K562 (cell line): ENCODE data around the gene FAM222A. TPM values are rescaled to one million over a fixed set of nuclear protein-coding genes. Genes with fewer than 3 reads are reported as not detected.
A peak's percentile ranks its signal among the peaks of the same experiment; 100 is the strongest.

Experiments
- ATAC-seq: fragments of 200-7000 bp; cut with Tn5 transposase; 3 replicates; pipeline ENCODE4 v1.9.1; 2020; ENCODE audit warnings: moderate library complexity
- BruUV-seq: library from RNA; stranded (reverse); fragments of 400-500 nt; replicated peaks from 2 replicates; lab custom pipeline; 2021; lab: Mats Ljungman, UMichigan
- CTCF ChIA-PET: fragments of 300-600 bp; formaldehyde crosslinking; extraction: SDS; loops from one replicate; lab custom pipeline; 2021; ENCODE audit warnings: low intra/inter-chr PET ratio; lab: Yijun Ruan, JAX
- POLR2A ChIA-PET: fragments of 300-600, 350-650 bp; sonication (Branson Sonifier 250); formaldehyde crosslinking; extraction: SDS; loops from one replicate; lab custom pipeline; 2021; ENCODE audit warnings: antibody characterized with exemption, inconsistent platforms; lab: Yijun Ruan, JAX
- DNase-seq, 4 experiments: peaks; one replicate each; pipeline versions ENCODE4 v3.0.0 to v3.0.0-alpha.2; 2011 to 2018; ENCODE audit warnings: low spot score in 3 of 4, mixed read lengths in 3 of 4; ENCODE audit errors: extremely low read depth in 1 of 4
- FAIRE-seq: peaks from 2 replicates; lab custom pipeline; 2011; peaks lifted over from hg19 to GRCh38; lab: Jason Lieb, UNC
- H2AFZ ChIP-seq: 2 replicates; pipeline ENCODE4 v1.6.0; 2011; ENCODE audit warnings: low read depth, low read length, control low read depth, inconsistent platforms
- H3K27ac ChIP-seq: fragments of 200-600 bp; 3 replicates; pipeline ENCODE4 v1.8.0; 2011; ENCODE audit warnings: low read depth, mild to moderate bottlenecking, control low read depth, inconsistent platforms, low read length, moderate library complexity, mixed read lengths; ENCODE audit errors: extremely low read depth
- H3K27me3 ChIP-seq, 2 experiments: fragments of 300-600 bp in 1 of 2; 2 replicates in 1 of 2; 3 replicates in 1 of 2; pipeline versions ENCODE4 v1.6.0 to v1.8.0; 2011; ENCODE audit warnings: inconsistent platforms in 2 of 2, low read length in 2 of 2, mild to moderate bottlenecking in 1 of 2, mixed read lengths in 1 of 2, moderate library complexity in 1 of 2; ENCODE audit not compliant: control insufficient read depth in 2 of 2, insufficient read depth in 2 of 2
- H3K36me3 ChIP-seq: fragments of 300-600 bp; 3 replicates; pipeline ENCODE4 v1.8.0; 2011; ENCODE audit warnings: mild to moderate bottlenecking, low read length, inconsistent platforms; ENCODE audit not compliant: control insufficient read depth, insufficient read depth
- H3K4me1 ChIP-seq, 2 experiments: fragments of 200-600 bp in 1 of 2; replicated peaks in 1 of 2; 2 replicates in 1 of 2; 3 replicates in 1 of 2; pipeline versions ENCODE4 v1.5.1 to v1.8.0; 2011; ENCODE audit warnings: inconsistent platforms in 2 of 2, low read length in 2 of 2, mild to moderate bottlenecking in 1 of 2, mixed read lengths in 1 of 2, moderate library complexity in 1 of 2; ENCODE audit not compliant: control insufficient read depth in 2 of 2, insufficient read depth in 2 of 2
- H3K4me2 ChIP-seq: 2 replicates; pipeline ENCODE4 v1.6.1; 2011; ENCODE audit warnings: low read length, control low read depth, inconsistent platforms, mixed read lengths; ENCODE audit not compliant: insufficient read depth
- H3K4me3 ChIP-seq: fragments of 200-600 bp; sonication (generic), shearing (Covaris generic); 2 replicates; pipeline ENCODE4 v1.5.1; 2016; ENCODE audit warnings: control low read depth, inconsistent platforms
- H3K79me2 ChIP-seq: fragments of 200-600 bp; 3 replicates; pipeline ENCODE4 v1.8.0; 2011; ENCODE audit warnings: low read length, inconsistent platforms; ENCODE audit not compliant: control insufficient read depth, insufficient read depth
- H3K9ac ChIP-seq, 2 experiments: 2 replicates each; pipeline versions ENCODE4 v1.6.0 to v1.6.1; 2011; ENCODE audit warnings: low read depth in 2 of 2, low read length in 2 of 2, control low read depth in 1 of 2, inconsistent platforms in 1 of 2, mild to moderate bottlenecking in 1 of 2, mixed read lengths in 1 of 2; ENCODE audit not compliant: insufficient read depth in 1 of 2
- H3K9me1 ChIP-seq: one replicate; pipeline ENCODE4 v1.6.0; 2011; ENCODE audit warnings: inconsistent platforms, mild to moderate bottlenecking, low read length, moderate library complexity; ENCODE audit not compliant: control insufficient read depth, insufficient read depth
- H3K9me3 ChIP-seq: replicated peaks from 2 replicates; pipeline ENCODE4 v1.5.1; 2011; ENCODE audit warnings: low read depth, low read length, inconsistent platforms; ENCODE audit not compliant: control insufficient read depth, insufficient read depth
- H4K20me1 ChIP-seq: replicated peaks from 2 replicates; pipeline ENCODE4 v1.6.1; 2011; ENCODE audit warnings: low read length, inconsistent platforms, mixed read lengths; ENCODE audit not compliant: control insufficient read depth, insufficient read depth
- DACH1 ChIP-seq: fragments of 450-650 bp; IDR thresholded peaks from 2 replicates; pipeline ENCODE4 v1.6.1; 2018; ENCODE audit not compliant: partially characterized antibody
- ELF1 ChIP-seq: fragments of 200-800 bp; sonication (Bioruptor generic); IDR thresholded peaks from 2 replicates; pipeline ENCODE4 v1.6.1; 2016; ENCODE audit warnings: missing genetic modification characterization, missing compliant biosample characterization
- IFI16 ChIP-seq: fragments of 250-450 bp; sonication (Bioruptor Pico); IDR thresholded peaks from 2 replicates; pipeline ENCODE4 v2.1.2; 2022; ENCODE audit warnings: mild to moderate bottlenecking, inconsistent platforms
- KAT2B ChIP-seq: IDR thresholded peaks from one replicate; pipeline ENCODE4 v1.6.1; 2012; ENCODE audit warnings: low read depth, mild to moderate bottlenecking, control low read depth, inconsistent platforms, low read length, moderate library complexity
- KAT8 ChIP-seq: fragments of 450-650 bp; IDR thresholded peaks from 2 replicates; pipeline ENCODE4 v1.6.1; 2016; ENCODE audit warnings: low read depth, mild to moderate bottlenecking
- MTA1 ChIP-seq: fragments of 450-650 bp; IDR thresholded peaks from 2 replicates; pipeline ENCODE4 v1.6.1; 2017; ENCODE audit warnings: borderline replicate concordance
- NCOA2 ChIP-seq, 2 experiments: fragments of 450-650 bp; IDR thresholded peaks; 2 replicates each; pipeline ENCODE4 v1.6.1; 2018; ENCODE audit warnings: mild to moderate bottlenecking in 2 of 2, moderate library complexity in 1 of 2; ENCODE audit not compliant: partially characterized antibody in 2 of 2
- PHF8 ChIP-seq: fragments of 200-600 bp; sonication (generic); IDR thresholded peaks from 2 replicates; pipeline ENCODE4 v1.6.1; 2012; ENCODE audit warnings: mixed run types, mild to moderate bottlenecking, inconsistent platforms, low read length, moderate library complexity, borderline replicate concordance
- SIN3B ChIP-seq: fragments of 450-650 bp; IDR thresholded peaks from 2 replicates; pipeline ENCODE4 v1.6.1; 2017; ENCODE audit warnings: low read depth, mild to moderate bottlenecking, moderate library complexity
- SP2 ChIP-seq: IDR thresholded peaks from 2 replicates; pipeline ENCODE4 v1.6.1; 2011; ENCODE audit warnings: mild to moderate bottlenecking, low read depth, low read length, moderate library complexity; ENCODE audit not compliant: poor library complexity, severe bottlenecking; ENCODE audit errors: extremely low read depth
- TEAD2 ChIP-seq: fragments of 450-650 bp; IDR thresholded peaks from 2 replicates; pipeline ENCODE4 v1.6.1; 2016; ENCODE audit warnings: missing genetic modification characterization, control low read depth, missing compliant biosample characterization
- TEAD4 ChIP-seq, 2 experiments: sonication (generic) in 1 of 2; formaldehyde crosslinking in 1 of 2; IDR thresholded peaks; 2 replicates each; pipeline versions ENCODE4 v1.6.1 to v1.8.0; 2012 to 2022; ENCODE audit warnings: borderline replicate concordance in 1 of 2, inconsistent platforms in 1 of 2, low read length in 1 of 2, mild to moderate bottlenecking in 1 of 2, missing genetic modification reagents in 1 of 2
- ZFP36 ChIP-seq: fragments of 150-350 bp; IDR thresholded peaks from 2 replicates; pipeline ENCODE4 v1.6.1; 2018; ENCODE audit warnings: low read length, low read depth; ENCODE audit not compliant: partially characterized antibody
- ZNF76 ChIP-seq: fragments of 250-450 bp; sonication (Bioruptor Pico); IDR thresholded peaks from 2 replicates; pipeline ENCODE4 v1.4.0; 2020; ENCODE audit warnings: mild to moderate bottlenecking, moderate library complexity, borderline replicate concordance
- WGBS: fragments of 100-300 bp; shearing (Covaris generic); methylation state at CpG from one replicate; pipeline ENCODE4 v1.1.6; 2016; ENCODE audit warnings: low coverage, mixed read lengths; ENCODE audit not compliant: insufficient coverage; ENCODE audit errors: missing lambda C conversion rate; 5-methylcytosine and 5-hydroxymethylcytosine counted together
- in situ Hi-C: fragments of 300-500 bp; cut with MboI; formaldehyde crosslinking; loops from 4 replicates; pipeline ENCODE4 v1.15.0; 2018; ENCODE audit warnings: inconsistent platforms, mixed read lengths
- intact Hi-C: fragments of 100-400 bp; cut with micrococcal nuclease; formaldehyde crosslinking; loops from 2 replicates; pipeline ENCODE4 v1.14.2; 2022
- polyA plus RNA-seq, 8 experiments: library from polyadenylated mRNA; depleted of rRNA in 4 of 8; stranded (reverse) in 5 of 8; unstranded in 3 of 8; fragments of >200 nt; fragmentation: Nextera tagmentation in 2 of 8; fragmentation: Illumina TruSeq in 1 of 8; extraction: Ambion mirVana in 2 of 8; extraction: Trizol in 1 of 8; gene quantifications; 2 replicates each; pipeline versions ENCODE4 v1.2.1 to v1.2.3, GENCODE V29; 2011 to 2014; ENCODE audit warnings: inconsistent platforms in 1 of 8, missing spikeins in 1 of 8
- total RNA-seq, 7 experiments: library from RNA; depleted of rRNA in 6 of 7; stranded (reverse); fragments of >200 nt in 6 of 7; fragmentation: Illumina TruSeq in 2 of 7; extraction: Trizol in 2 of 7; gene quantifications; 2 replicates each; pipeline versions ENCODE4 v1.2.1 to v1.2.3, GENCODE V29; 2011 to 2021; ENCODE audit warnings: low replicate concordance in 1 of 7
- TF ChIP-seq, protein P1 (sequence below), 3 experiments: fragments of 200-800 bp in 1 of 3; sonication (Bioruptor generic) in 1 of 3; sonication (generic) in 1 of 3; formaldehyde crosslinking in 1 of 3; IDR thresholded peaks; 2 replicates each; pipeline versions ENCODE4 v1.6.1 to v1.8.0; 2016 to 2022; ENCODE audit warnings: mild to moderate bottlenecking in 2 of 3, missing compliant biosample characterization in 2 of 3, missing genetic modification characterization in 2 of 3, missing genetic modification reagents in 1 of 3
- TF ChIP-seq, protein P2 (sequence below), 2 experiments: fragments of 150-350 bp in 1 of 2; IDR thresholded peaks; 2 replicates each; pipeline ENCODE4 v1.6.1; 2012 to 2016; ENCODE audit warnings: low read depth in 2 of 2, low read length in 2 of 2, mild to moderate bottlenecking in 1 of 2, moderate library complexity in 1 of 2

FAM222A gene
- total and polyA plus RNA-seq, 9 of the 15 experiments (the other 6 are each of a cell fraction or from before 2014, with no cell fraction given) = 0.03 to 0.36 (median 0.12) TPM; not detected in 1

DNA sequence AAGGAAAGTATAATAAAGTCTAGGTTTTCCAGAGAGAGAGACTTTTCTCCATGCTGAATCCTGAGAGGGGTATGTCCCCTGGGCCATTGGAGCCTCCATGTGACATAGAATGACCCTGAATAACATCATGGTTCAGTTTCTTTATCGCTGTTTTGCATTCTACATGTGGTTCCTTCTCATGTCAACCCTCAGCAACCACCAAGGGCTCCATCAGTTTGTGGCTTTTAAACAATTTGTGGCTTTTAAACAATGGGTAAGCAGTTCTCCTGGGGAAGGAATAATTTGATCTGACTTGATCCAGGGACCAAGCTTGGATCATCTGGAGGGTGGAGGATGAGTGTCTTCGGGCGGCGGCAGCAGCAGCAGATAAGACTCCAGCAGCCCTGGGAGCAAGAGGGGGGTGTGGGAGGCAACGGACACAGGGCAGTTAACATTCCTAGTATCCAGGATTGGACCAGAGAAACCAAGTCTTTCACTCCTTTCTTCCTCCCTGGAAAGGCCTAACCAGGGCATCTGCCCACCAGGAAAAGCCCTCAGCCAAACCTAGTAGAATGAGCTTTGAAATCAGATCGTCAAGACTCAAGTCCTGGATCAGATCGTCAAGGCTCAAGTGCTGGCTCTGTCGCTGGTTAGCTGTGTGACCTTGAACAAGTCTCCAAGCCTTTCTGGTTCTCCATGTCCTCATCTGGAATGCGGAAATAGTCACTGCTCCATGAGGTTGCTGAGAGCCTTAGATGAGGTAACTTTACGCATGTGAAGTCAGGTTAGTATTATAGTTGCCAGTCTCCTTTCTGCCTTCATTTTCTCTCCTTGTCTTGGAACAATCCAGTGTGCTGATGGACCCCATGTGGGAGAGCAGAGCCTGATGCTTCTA, 27.8 kb upstream of the FAM222A start:
- DNase-seq (peak in 2 of 4 experiments; percentile 17 to 18), FAIRE-seq (peak; percentile 59), ATAC-seq (peak; percentile 69)
- Histone ChIP-seq H3K79me2 (no peaks in the 10 kb centered on the region), H3K9me3 (no peaks in the 10 kb centered on the region), H3K27ac (no peak overlapping the region), H3K9me1 (no peaks in the 10 kb centered on the region), H3K4me1 (peaks cover 4 to 5% of the 10 kb centered on the region in 2 experiments; a peak in 3 of 5 replicates), H3K36me3 (no peaks in the 10 kb centered on the region), H3K4me2 (peak overlapping the region; percentile 34), H4K20me1 (no peaks in the 10 kb centered on the region), H3K4me3 (no peak overlapping the region), H2AFZ (peak overlapping the region; percentile 37), H3K27me3 (peaks cover 3 to 9% of the 10 kb centered on the region in 2 experiments; a peak in 4 of 5 replicates), H3K9ac (peak overlapping the region; percentile 16 to 49; a peak in 1 of 4 replicates)
- CTCF ChIA-PET = no interaction called here
- intact Hi-C loops = no loop called here
- WGBS = 10% methylated on average over 10 of the region's 10 CpGs
- in situ Hi-C loops = no loop called here
- POLR2A ChIA-PET = interaction anchor here (0.6 to 1.2 kb wide), 2 partner anchors 8 to 178 kb away, joined by 3 read pairs; no protein-coding TSS in a partner anchor
- no TSS peak for BruUV-seq
- TF ChIP-seq, protein P1, sequence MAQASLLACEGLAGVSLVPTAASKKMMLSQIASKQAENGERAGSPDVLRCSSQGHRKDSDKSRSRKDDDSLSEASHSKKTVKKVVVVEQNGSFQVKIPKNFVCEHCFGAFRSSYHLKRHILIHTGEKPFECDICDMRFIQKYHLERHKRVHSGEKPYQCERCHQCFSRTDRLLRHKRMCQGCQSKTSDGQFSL (CRISPR knock-in tag; IDR thresholded peaks at IDR 0.05) = no peak
- TF ChIP-seq, protein P1 (tag; IDR thresholded peaks at IDR 0.05) = no peak
- TF ChIP-seq ZNF76 (CRISPR knock-in tag) (no peak), SIN3B (no peak), MTA1 (no peak), IFI16 (CRISPR knock-in tag) (no peak), ZFP36 (peak; percentile 44), KAT8 (no peak), KAT2B (no peak), NCOA2 (IDR thresholded peaks at IDR 0.05; ENCODE audit: partially characterized antibody in 2 of 2) (no peak), DACH1 (no peak), TEAD4 (IDR thresholded peaks at IDR 0.05; ENCODE audit: low read length) (peak; percentile 42; the same call in 1 of the 2 replicates), TEAD4 (CRISPR knock-in tag; IDR thresholded peaks at IDR 0.05; ENCODE audit: borderline replicate concordance) (no peak), TEAD2 (no peak), SP2 (no peak), ELF1 (tag) (0 out of 2 replicates have a peak, but pooled peaks have one; percentile 23), PHF8 (no peak)
- TF ChIP-seq, protein P2, sequence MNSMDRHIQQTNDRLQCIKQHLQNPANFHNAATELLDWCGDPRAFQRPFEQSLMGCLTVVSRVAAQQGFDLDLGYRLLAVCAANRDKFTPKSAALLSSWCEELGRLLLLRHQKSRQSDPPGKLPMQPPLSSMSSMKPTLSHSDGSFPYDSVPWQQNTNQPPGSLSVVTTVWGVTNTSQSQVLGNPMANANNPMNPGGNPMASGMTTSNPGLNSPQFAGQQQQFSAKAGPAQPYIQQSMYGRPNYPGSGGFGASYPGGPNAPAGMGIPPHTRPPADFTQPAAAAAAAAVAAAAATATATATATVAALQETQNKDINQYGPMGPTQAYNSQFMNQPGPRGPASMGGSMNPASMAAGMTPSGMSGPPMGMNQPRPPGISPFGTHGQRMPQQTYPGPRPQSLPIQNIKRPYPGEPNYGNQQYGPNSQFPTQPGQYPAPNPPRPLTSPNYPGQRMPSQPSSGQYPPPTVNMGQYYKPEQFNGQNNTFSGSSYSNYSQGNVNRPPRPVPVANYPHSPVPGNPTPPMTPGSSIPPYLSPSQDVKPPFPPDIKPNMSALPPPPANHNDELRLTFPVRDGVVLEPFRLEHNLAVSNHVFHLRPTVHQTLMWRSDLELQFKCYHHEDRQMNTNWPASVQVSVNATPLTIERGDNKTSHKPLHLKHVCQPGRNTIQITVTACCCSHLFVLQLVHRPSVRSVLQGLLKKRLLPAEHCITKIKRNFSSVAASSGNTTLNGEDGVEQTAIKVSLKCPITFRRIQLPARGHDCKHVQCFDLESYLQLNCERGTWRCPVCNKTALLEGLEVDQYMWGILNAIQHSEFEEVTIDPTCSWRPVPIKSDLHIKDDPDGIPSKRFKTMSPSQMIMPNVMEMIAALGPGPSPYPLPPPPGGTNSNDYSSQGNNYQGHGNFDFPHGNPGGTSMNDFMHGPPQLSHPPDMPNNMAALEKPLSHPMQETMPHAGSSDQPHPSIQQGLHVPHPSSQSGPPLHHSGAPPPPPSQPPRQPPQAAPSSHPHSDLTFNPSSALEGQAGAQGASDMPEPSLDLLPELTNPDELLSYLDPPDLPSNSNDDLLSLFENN (IDR thresholded peaks at IDR 0.05; ENCODE audit: low read depth in 2 of 2, low read length in 2 of 2) = no peak
